ENCODE measurements around the gene IKZF5. TPM values are rescaled to one million over a fixed set of nuclear protein-coding genes. Genes with fewer than 3 reads are reported as not detected.

The IKZF5 gene
- total RNA-seq, 1 experiment from 2014 or later: 12.5 TPM

DNA sequence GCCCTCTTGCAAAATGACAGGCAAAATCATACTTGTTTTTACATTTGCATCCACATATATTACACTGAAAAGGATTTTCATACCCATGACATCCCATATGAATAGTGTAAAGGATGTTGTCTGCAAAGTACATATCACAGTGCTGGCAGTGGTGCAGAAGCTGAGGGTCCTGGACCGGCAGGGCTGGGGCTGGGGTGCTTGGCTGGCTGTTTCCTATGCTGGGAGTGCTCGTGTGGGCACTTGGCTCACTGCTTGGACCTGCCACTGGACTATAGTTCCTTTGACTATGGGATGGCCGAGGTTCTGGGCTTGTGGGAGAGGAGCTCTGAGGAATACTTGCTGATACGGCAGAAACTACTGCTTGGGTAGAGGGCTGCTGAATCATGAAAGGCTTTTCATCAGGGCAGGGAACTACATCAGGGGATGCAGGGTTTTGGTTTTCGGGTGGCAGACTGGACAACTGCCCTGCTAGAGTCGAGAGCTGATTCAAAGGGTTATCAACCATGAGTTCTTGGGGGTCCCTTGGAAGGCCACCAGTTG is 14.7 kb downstream of the IKZF5 start:
- WGBS (ENCODE audit: extremely low coverage, insufficient read length, low lambda C conversion rate): no CpG with 5 or more reads among the region's 6 CpGs
- no peak overlapping the region for H3K4me3 Mint-ChIP-seq

More for the DNA sequence above, 14.7 kb downstream of the IKZF5 start:
- Histone ChIP-seq H3K23ac (ENCODE audit: insufficient read length, low read depth, low read length) (no peak overlapping the region), H3T11ph (ENCODE audit: low read length) (no peak overlapping the region), H4K5ac (ENCODE audit: insufficient read length, low read depth, low read length) (no peak overlapping the region), H2BK15ac (ENCODE audit: low read depth, low read length) (no peak overlapping the region), H2AK5ac (ENCODE audit: insufficient read length, low read length) (no peak overlapping the region), H3K14ac (ENCODE audit: insufficient read depth, low read length) (no peak overlapping the region), H3K9ac (ENCODE audit: extremely low read depth, insufficient read length, low read length) (no peak overlapping the region), H3K18ac (ENCODE audit: insufficient read length, low read depth, low read length) (no peak overlapping the region), H2BK120ac (ENCODE audit: low read depth, low read length, poor library complexity, severe bottlenecking) (no peak overlapping the region), H3K79me2 (ENCODE audit: insufficient read depth, low read length) (no peaks in the 10 kb centered on the region), H2AFZ (ENCODE audit: low read length) (no peak overlapping the region), H3K4me2 (ENCODE audit: insufficient read depth, insufficient read length, low read length) (no peak overlapping the region), H4K91ac (ENCODE audit: insufficient read length, low read depth, low read length) (no peak overlapping the region), H3K27ac (ENCODE audit: insufficient read length, low read depth, low read length) (no peak overlapping the region), H2BK20ac (ENCODE audit: low read depth, low read length, poor library complexity, severe bottlenecking) (no peak overlapping the region), H2BK12ac (ENCODE audit: insufficient read length, low read depth, low read length) (no peak overlapping the region), H3K79me1 (ENCODE audit: insufficient read depth, low read depth, low read length, poor library complexity, severe bottlenecking) (no peaks in the 10 kb centered on the region), H4K8ac (replicated peaks; ENCODE audit: insufficient read length, low read depth, low read length) (no peak overlapping the region), H3K23me2 (ENCODE audit: insufficient read length, low read depth, low read length, poor library complexity, severe bottlenecking) (no peaks in the 10 kb centered on the region), H3K4ac (ENCODE audit: low read depth, low read length) (no peak overlapping the region), H3K56ac (ENCODE audit: insufficient read length, low read depth, low read length) (no peak overlapping the region), H3K27me3 (ENCODE audit: insufficient read depth, low read length) (no peaks in the 10 kb centered on the region), H2BK5ac (ENCODE audit: insufficient read length, low read length) (no peak overlapping the region), H3K4me1 (ENCODE audit: insufficient read depth, low read length) (no peaks in the 10 kb centered on the region), H3K9me3 (ENCODE audit: control insufficient read depth, low read depth, low read length) (no peaks in the 10 kb centered on the region), H4K20me1 (ENCODE audit: control insufficient read depth, insufficient read depth, insufficient read length) (no peaks in the 10 kb centered on the region)
- TF ChIP-seq, protein P1, sequence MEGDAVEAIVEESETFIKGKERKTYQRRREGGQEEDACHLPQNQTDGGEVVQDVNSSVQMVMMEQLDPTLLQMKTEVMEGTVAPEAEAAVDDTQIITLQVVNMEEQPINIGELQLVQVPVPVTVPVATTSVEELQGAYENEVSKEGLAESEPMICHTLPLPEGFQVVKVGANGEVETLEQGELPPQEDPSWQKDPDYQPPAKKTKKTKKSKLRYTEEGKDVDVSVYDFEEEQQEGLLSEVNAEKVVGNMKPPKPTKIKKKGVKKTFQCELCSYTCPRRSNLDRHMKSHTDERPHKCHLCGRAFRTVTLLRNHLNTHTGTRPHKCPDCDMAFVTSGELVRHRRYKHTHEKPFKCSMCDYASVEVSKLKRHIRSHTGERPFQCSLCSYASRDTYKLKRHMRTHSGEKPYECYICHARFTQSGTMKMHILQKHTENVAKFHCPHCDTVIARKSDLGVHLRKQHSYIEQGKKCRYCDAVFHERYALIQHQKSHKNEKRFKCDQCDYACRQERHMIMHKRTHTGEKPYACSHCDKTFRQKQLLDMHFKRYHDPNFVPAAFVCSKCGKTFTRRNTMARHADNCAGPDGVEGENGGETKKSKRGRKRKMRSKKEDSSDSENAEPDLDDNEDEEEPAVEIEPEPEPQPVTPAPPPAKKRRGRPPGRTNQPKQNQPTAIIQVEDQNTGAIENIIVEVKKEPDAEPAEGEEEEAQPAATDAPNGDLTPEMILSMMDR (conservative IDR thresholded peaks at IDR 0.05): no peak
- no peaks in the 10 kb centered on the region for H3K27me3 Mint-ChIP-seq (ENCODE audit: low read depth)
- no peak for DNase-seq
- H3K9me3 Mint-ChIP-seq: no peaks in the 10 kb centered on the region
- no peaks in the 10 kb centered on the region for H3K4me1 Mint-ChIP-seq
- H3K36me3 Mint-ChIP-seq (ENCODE audit: insufficient read depth in 1 of 3, low read depth in 3 of 3): peaks cover 0 to 28% (median 27%) of the 10 kb centered on the region in 3 experiments; a peak in 4 of 7 replicates
- H3K27ac Mint-ChIP-seq: no peak overlapping the region

Data from H9 (cell line).